Neural progenitor cell (in vitro differentiated cells): ENCODE measurements around the gene EFCC1. TPM values are rescaled to one million over a fixed set of nuclear protein-coding genes. Genes with fewer than 3 reads are reported as not detected.

Experiments used
- DNase-seq: peaks from one replicate; pipeline ENCODE4 v3.0.0-alpha.2; 2016; ENCODE audit warnings: low spot score
- H2AFZ ChIP-seq: fragments of 200-600 bp; sonication (generic); replicated peaks from 2 replicates; pipeline ENCODE4 v1.6.1; 2016; ENCODE audit warnings: antibody characterized with exemption
- H3F3A ChIP-seq: fragments of 200-600 bp; sonication (generic); 2 replicates; pipeline ENCODE4 v1.6.1; 2016; ENCODE audit warnings: antibody characterized with exemption, low read depth
- H3K27ac ChIP-seq: fragments of 200-600 bp; sonication (generic); 2 replicates; pipeline ENCODE4 v1.5.1; 2016; ENCODE audit warnings: mild to moderate bottlenecking
- H3K27me3 ChIP-seq: fragments of 200-600 bp; sonication (generic); 2 replicates; pipeline ENCODE4 v1.6.1; 2016; ENCODE audit warnings: mild to moderate bottlenecking, moderate library complexity
- H3K36me3 ChIP-seq: fragments of 200-600 bp; sonication (generic); 2 replicates; pipeline ENCODE4 v1.5.1; 2016
- H3K4me1 ChIP-seq: fragments of 200-600 bp; sonication (generic); 2 replicates; pipeline ENCODE4 v1.6.1; 2016; ENCODE audit warnings: mixed run types
- H3K4me2 ChIP-seq: fragments of 200-600 bp; sonication (generic); 2 replicates; pipeline ENCODE4 v1.6.1; 2016
- H3K4me3 ChIP-seq: fragments of 200-600 bp; sonication (generic); 2 replicates; pipeline ENCODE4 v1.5.1; 2016
- H3K79me2 ChIP-seq: fragments of 200-600 bp; sonication (generic); 2 replicates; pipeline ENCODE4 v1.6.1; 2016; ENCODE audit warnings: low read depth
- H3K9ac ChIP-seq: fragments of 200-600 bp; sonication (generic); 2 replicates; pipeline ENCODE4 v1.6.1; 2016
- H3K9me3 ChIP-seq: fragments of 200-600 bp; sonication (generic); 2 replicates; pipeline ENCODE4 v1.5.1; 2016; ENCODE audit warnings: low read depth
- H4K20me1 ChIP-seq: fragments of 200-600 bp; sonication (generic); 2 replicates; pipeline ENCODE4 v1.6.1; 2016; ENCODE audit warnings: low read depth
- H3K27ac Mint-ChIP-seq: 3 replicates; pipeline ENCODE4 v1.8.0; 2021; ENCODE audit warnings: mixed read lengths
- H3K27me3 Mint-ChIP-seq: 2 replicates; pipeline ENCODE4 v1.8.0; 2022; ENCODE audit warnings: low read depth, mild to moderate bottlenecking, inconsistent platforms, moderate library complexity, mixed read lengths; ENCODE audit not compliant: insufficient read depth
- H3K36me3 Mint-ChIP-seq: 3 replicates; pipeline ENCODE4 v1.8.0; 2021; ENCODE audit warnings: mixed read lengths
- H3K4me1 Mint-ChIP-seq: 3 replicates; pipeline ENCODE4 v1.8.0; 2021; ENCODE audit warnings: mixed read lengths
- H3K4me3 Mint-ChIP-seq: 3 replicates; pipeline ENCODE4 v1.8.0; 2021; ENCODE audit warnings: mild to moderate bottlenecking, moderate library complexity, mixed read lengths
- H3K9me3 Mint-ChIP-seq: 3 replicates; pipeline ENCODE4 v1.8.0; 2020; ENCODE audit warnings: mixed read lengths
- CTCF ChIP-seq: fragments of 200-600 bp; sonication (generic); IDR thresholded peaks from 2 replicates; pipeline ENCODE4 v1.5.1; 2017; ENCODE audit warnings: antibody characterized with exemption, mild to moderate bottlenecking
- EZH2 ChIP-seq: fragments of 200-600 bp; sonication (generic); IDR thresholded peaks from 2 replicates; pipeline ENCODE4 v1.6.1; 2017; ENCODE audit warnings: antibody characterized with exemption, mild to moderate bottlenecking, moderate library complexity
- EZH2phosphoT487 ChIP-seq: fragments of 200-600 bp; sonication (generic); IDR thresholded peaks from 2 replicates; pipeline ENCODE4 v1.6.1; 2017; ENCODE audit warnings: antibody characterized with exemption
- total RNA-seq: library from RNA; depleted of rRNA; stranded (reverse); fragments of >200 nt; gene quantifications from 2 replicates; pipeline ENCODE4 v1.2.3, GENCODE V29; 2015; ENCODE audit warnings: low replicate concordance

The EFCC1 gene
- total RNA-seq, 1 donor from 2014 or later, result 1.1 TPM

- no peak for TF ChIP-seq EZH2
- TF ChIP-seq CTCF, result no peak
- TF ChIP-seq EZH2phosphoT487, result no peak
- H3K27ac Mint-ChIP-seq, result no peak overlapping the region
- no peak for DNase-seq
These were observed 69.2 kb downstream of the EFCC1 start for GRCh38 chr3:129070086-129070885.

GRCh38 chr3:129077222-129077621 lies 76.1 kb downstream of the EFCC1 start:
- H3K4me2 ChIP-seq, result no peak overlapping the region

More at GRCh38 chr3:129070086-129070885, 69.2 kb downstream of the EFCC1 start:
- Mint-ChIP-seq H3K27me3 (peaks cover 2% of the 10 kb centered on the region), H3K36me3 (no peaks in the 10 kb centered on the region), H3K4me3 (no peak overlapping the region), H3K4me1 (no peaks in the 10 kb centered on the region), H3K9me3 (no peaks in the 10 kb centered on the region)
- Histone ChIP-seq H3F3A (no peaks in the 10 kb centered on the region), H3K27ac (no peak overlapping the region), H3K36me3 (no peaks in the 10 kb centered on the region), H3K9ac (no peak overlapping the region), H3K27me3 (no peaks in the 10 kb centered on the region), H3K9me3 (no peaks in the 10 kb centered on the region), H2AFZ (no peak overlapping the region), H3K4me1 (no peaks in the 10 kb centered on the region), H3K4me3 (no peak overlapping the region), H4K20me1 (no peaks in the 10 kb centered on the region), H3K79me2 (no peaks in the 10 kb centered on the region), H3K4me2 (no peak overlapping the region)

GRCh38 chr3:129078510-129078909 lies 77.4 kb downstream of the EFCC1 start:
- Histone ChIP-seq H2AFZ (no peak overlapping the region), H3K9me3 (no peaks in the 10 kb centered on the region), H3K4me1 (no peaks in the 10 kb centered on the region), H3K36me3 (no peaks in the 10 kb centered on the region), H3K27ac (no peak overlapping the region), H3K4me3 (no peak overlapping the region), H3F3A (no peaks in the 10 kb centered on the region), H3K4me2 (no peak overlapping the region), H3K9ac (no peak overlapping the region), H3K27me3 (no peaks in the 10 kb centered on the region), H3K79me2 (no peaks in the 10 kb centered on the region), H4K20me1 (no peaks in the 10 kb centered on the region)
- H3K36me3 Mint-ChIP-seq, result no peaks in the 10 kb centered on the region
- peaks cover 5% of the 10 kb centered on the region for H3K27me3 Mint-ChIP-seq
- no peak overlapping the region for H3K27ac Mint-ChIP-seq
- H3K4me1 Mint-ChIP-seq, result no peaks in the 10 kb centered on the region
- H3K4me3 Mint-ChIP-seq, result no peak overlapping the region
- H3K9me3 Mint-ChIP-seq, result no peaks in the 10 kb centered on the region
- DNase-seq, result no peak
- TF ChIP-seq EZH2, result no peak
- TF ChIP-seq CTCF, result no peak
- no peak for TF ChIP-seq EZH2phosphoT487

More at GRCh38 chr3:129077222-129077621, 76.1 kb downstream of the EFCC1 start:
- H4K20me1 ChIP-seq, result no peaks in the 10 kb centered on the region
- DNase-seq, result no peak
- no peaks in the 10 kb centered on the region for H3K4me1 ChIP-seq
- H3K9ac ChIP-seq, result no peak overlapping the region
- H2AFZ ChIP-seq, result no peak overlapping the region
- no peaks in the 10 kb centered on the region for H3K9me3 ChIP-seq
- Mint-ChIP-seq H3K27me3 (peaks cover 5% of the 10 kb centered on the region), H3K27ac (no peak overlapping the region), H3K4me1 (no peaks in the 10 kb centered on the region), H3K9me3 (no peaks in the 10 kb centered on the region), H3K36me3 (no peaks in the 10 kb centered on the region), H3K4me3 (no peak overlapping the region)
- no peaks in the 10 kb centered on the region for H3K79me2 ChIP-seq
- H3K27ac ChIP-seq, result no peak overlapping the region
- H3K27me3 ChIP-seq, result no peaks in the 10 kb centered on the region
- TF ChIP-seq EZH2phosphoT487, result no peak
- TF ChIP-seq CTCF, result no peak
- TF ChIP-seq EZH2, result no peak
- H3K4me3 ChIP-seq, result no peak overlapping the region
- H3F3A ChIP-seq, result no peaks in the 10 kb centered on the region
- no peaks in the 10 kb centered on the region for H3K36me3 ChIP-seq
